Fibroblast of lung (primary cell): Measurements from ENCODE around the gene OR2G3.

Source experiments
- EZH2 ChIP-seq: IDR thresholded peaks from 2 replicates; pipeline ENCODE4 v1.5.1; 2012; ENCODE audit warnings: low read length, control low read depth, mild to moderate bottlenecking; ENCODE audit errors: missing control alignments
- TF ChIP-seq, protein P1 (sequence below), 2 donors: IDR thresholded peaks in 1 of 2; conservative IDR thresholded peaks in 1 of 2; 1 replicate in 1 of 2; 2 replicates in 1 of 2; pipeline ENCODE4 v1.5.1; 2011 to 2012; ENCODE audit warnings: low read length in 2 of 2, control low read depth in 1 of 2, inconsistent platforms in 1 of 2, low read depth in 1 of 2, mild to moderate bottlenecking in 1 of 2

DNA sequence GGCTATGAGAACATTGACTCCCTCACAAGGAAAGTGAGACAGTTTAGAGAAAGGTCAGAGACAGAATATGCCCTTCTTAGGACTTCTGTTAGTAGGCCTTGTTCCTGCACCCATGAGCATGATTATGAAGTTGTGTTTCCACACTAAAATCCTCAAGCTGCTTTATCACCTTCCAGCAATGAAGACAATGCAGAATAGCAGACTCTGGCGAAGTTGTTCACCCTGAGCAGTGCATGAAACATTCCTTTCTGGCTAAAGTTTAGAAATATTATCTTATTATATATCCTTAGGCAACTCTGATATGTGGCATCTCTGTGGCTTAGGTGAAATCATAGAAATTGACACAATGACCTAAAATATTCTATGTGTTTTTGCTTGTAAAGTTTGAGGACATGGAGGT is 31.1 kb upstream of the OR2G3 start:
- TF ChIP-seq, protein P1, sequence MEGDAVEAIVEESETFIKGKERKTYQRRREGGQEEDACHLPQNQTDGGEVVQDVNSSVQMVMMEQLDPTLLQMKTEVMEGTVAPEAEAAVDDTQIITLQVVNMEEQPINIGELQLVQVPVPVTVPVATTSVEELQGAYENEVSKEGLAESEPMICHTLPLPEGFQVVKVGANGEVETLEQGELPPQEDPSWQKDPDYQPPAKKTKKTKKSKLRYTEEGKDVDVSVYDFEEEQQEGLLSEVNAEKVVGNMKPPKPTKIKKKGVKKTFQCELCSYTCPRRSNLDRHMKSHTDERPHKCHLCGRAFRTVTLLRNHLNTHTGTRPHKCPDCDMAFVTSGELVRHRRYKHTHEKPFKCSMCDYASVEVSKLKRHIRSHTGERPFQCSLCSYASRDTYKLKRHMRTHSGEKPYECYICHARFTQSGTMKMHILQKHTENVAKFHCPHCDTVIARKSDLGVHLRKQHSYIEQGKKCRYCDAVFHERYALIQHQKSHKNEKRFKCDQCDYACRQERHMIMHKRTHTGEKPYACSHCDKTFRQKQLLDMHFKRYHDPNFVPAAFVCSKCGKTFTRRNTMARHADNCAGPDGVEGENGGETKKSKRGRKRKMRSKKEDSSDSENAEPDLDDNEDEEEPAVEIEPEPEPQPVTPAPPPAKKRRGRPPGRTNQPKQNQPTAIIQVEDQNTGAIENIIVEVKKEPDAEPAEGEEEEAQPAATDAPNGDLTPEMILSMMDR (conservative IDR thresholded peaks at IDR 0.05 in 1 of 2, IDR thresholded peaks at IDR 0.05 in 1 of 2; ENCODE audit: low read depth in 1 of 2, low read length in 2 of 2) = no peak
- TF ChIP-seq EZH2 = no peak
